PC-9 (cell line): ENCODE measurements around the gene SHBG. TPM values are rescaled to one million over a fixed set of nuclear protein-coding genes. Genes with fewer than 3 reads are reported as not detected.

Experiments
- Bru-seq: library from RNA; stranded (reverse); fragments of 400-500 nt; gene quantifications from one replicate; lab custom pipeline; 2021; lab: Mats Ljungman, UMichigan
- BruChase-seq, 2 experiments: library from RNA; stranded (reverse); fragments of 400-500 nt; gene quantifications; one replicate each; lab custom pipeline; 2021; lab: Mats Ljungman, UMichigan
- BruUV-seq: library from RNA; stranded (reverse); fragments of 400-500 nt; replicated peaks from 2 replicates; lab custom pipeline; 2021; lab: Mats Ljungman, UMichigan
- CTCF ChIA-PET: fragments of 300-600 bp; sonication (Branson Sonifier 250); formaldehyde crosslinking; loops from one replicate; lab custom pipeline; 2022; ENCODE audit warnings: antibody characterized with exemption; lab: Charles Lee
- POLR2A ChIA-PET: fragments of 300-600 bp; sonication (Branson Sonifier 250); formaldehyde crosslinking; loops from one replicate; lab custom pipeline; 2022; ENCODE audit warnings: antibody characterized with exemption; ENCODE audit not compliant: unreplicated experiment; lab: Charles Lee
- DNase-seq, 2 experiments: peaks; one replicate each; pipeline versions ENCODE4 v3.0.0 to v3.0.0-alpha.2; 2015 to 2022; ENCODE audit warnings: mixed read lengths in 1 of 2
- H2AFZ ChIP-seq: fragments of 200-600 bp; sonication (generic); 2 replicates; pipeline ENCODE4 v1.8.1; 2017; ENCODE audit warnings: antibody characterized with exemption
- H3F3A ChIP-seq: fragments of 200-600 bp; sonication (generic); 2 replicates; pipeline ENCODE4 v1.8.1; 2017; ENCODE audit warnings: antibody characterized with exemption, mild to moderate bottlenecking, low read depth; ENCODE audit not compliant: insufficient read depth
- H3K27ac ChIP-seq: fragments of 200-600 bp; sonication (generic); 2 replicates; pipeline ENCODE4 v1.6.1; 2016; ENCODE audit warnings: mixed run types
- H3K27me3 ChIP-seq: fragments of 200-600 bp; sonication (generic); 2 replicates; pipeline ENCODE4 v1.6.1; 2016; ENCODE audit warnings: low read depth, mixed run types; ENCODE audit not compliant: insufficient read depth
- H3K36me3 ChIP-seq: fragments of 200-600 bp; sonication (generic); 2 replicates; pipeline ENCODE4 v1.6.1; 2016; ENCODE audit warnings: low read depth, mixed run types
- H3K4me1 ChIP-seq: fragments of 200-600 bp; sonication (generic); replicated peaks from 2 replicates; pipeline ENCODE4 v1.6.1; 2016; ENCODE audit warnings: mixed run types; ENCODE audit not compliant: insufficient read depth
- H3K4me2 ChIP-seq: fragments of 200-600 bp; sonication (generic); 2 replicates; pipeline ENCODE4 v1.6.1; 2017; ENCODE audit warnings: mixed run types
- H3K4me3 ChIP-seq: fragments of 200-600 bp; sonication (generic); 2 replicates; pipeline ENCODE4 v1.6.1; 2016; ENCODE audit warnings: mixed run types
- H3K79me2 ChIP-seq: fragments of 200-600 bp; sonication (generic); 2 replicates; pipeline ENCODE4 v1.6.1; 2017; ENCODE audit warnings: low read depth, mixed run types
- H3K9me2 ChIP-seq: fragments of 200-600 bp; sonication (generic); 2 replicates; pipeline ENCODE4 v1.8.1; 2017; ENCODE audit warnings: mild to moderate bottlenecking; ENCODE audit not compliant: insufficient read depth
- H3K9me3 ChIP-seq: fragments of 200-600 bp; sonication (generic); 2 replicates; pipeline ENCODE4 v1.8.1; 2016; ENCODE audit warnings: low read depth; ENCODE audit not compliant: insufficient read depth
- H4K20me1 ChIP-seq: fragments of 200-600 bp; sonication (generic); 2 replicates; pipeline ENCODE4 v1.8.1; 2017; ENCODE audit not compliant: insufficient read depth
- CTCF ChIP-seq: fragments of 200-600 bp; sonication (generic); conservative IDR thresholded peaks from 2 replicates; pipeline ENCODE4 v1.6.1; 2017; ENCODE audit warnings: mixed run types, antibody characterized with exemption, mild to moderate bottlenecking, moderate library complexity
- EZH2 ChIP-seq: fragments of 200-600 bp; sonication (generic); IDR thresholded peaks from 2 replicates; pipeline ENCODE4 v1.8.0; 2017; ENCODE audit warnings: antibody characterized with exemption, low read depth
- intact Hi-C: fragments of 100-400 bp; cut with micrococcal nuclease; formaldehyde crosslinking; loops from one replicate; pipeline ENCODE4 v1.10.0; 2022; ENCODE audit not compliant: unreplicated experiment
- long read RNA-seq: library from polyadenylated mRNA; stranded (forward); transcript quantifications from one replicate; pipeline ENCODE4 v2.0.0, GENCODE V29; 2022
- total RNA-seq: library from RNA; stranded (reverse); gene quantifications from 2 replicates; pipeline ENCODE4 v1.2.3, GENCODE V29; 2021

Gene SHBG
- 0.52 and 1.0 TPM in 2 replicates for total RNA-seq
- percentile 25 among the genes with signal in this experiment for Bru-seq, nascent RNA
- percentile 19 among the genes with signal in this experiment for BruChase-seq, experiment 1, labeled RNA remaining after a 2-hour chase
- BruChase-seq, experiment 2, labeled RNA remaining after a 6-hour chase = percentile 30 among the genes with signal in this experiment
- long read RNA-seq, partial matches to known transcripts = 0 of 3 reads
- long read RNA-seq, other reads (novel, unspliced or antisense) = 3 of 3 reads

GRCh38 chr17:7629939-7630571 lies at the start of gene SHBG:
Gene SHBG, plus strand, starts transcription at chr17:7630135. Its CDS starts 38 bp downstream, at chr17:7630173.
- no TSS peak for BruUV-seq
- Histone ChIP-seq H3K4me2 (no peak within 1 kb of the TSS), H3K27ac (no peak within 1 kb of the TSS), H3K27me3 (no peaks in the 10 kb centered on the region), H3K79me2 (no peaks in the 10 kb centered on the region), H3K36me3 (no peaks in the 10 kb centered on the region), H3K9me2 (no peaks in the 10 kb centered on the region), H3F3A (no peaks in the 10 kb centered on the region), H3K4me3 (no peak within 1 kb of the TSS), H3K9me3 (no peaks in the 10 kb centered on the region), H4K20me1 (no peaks in the 10 kb centered on the region), H2AFZ (no peak within 1 kb of the TSS), H3K4me1 (peaks cover 4% of the 10 kb centered on the region; the same call in 1 of the 2 replicates)
- DNase-seq = no peak
- ChIA-PET CTCF (interaction anchor here (0.7 kb wide), 1 partner anchor 21 kb away, joined by 4 read pairs; no protein-coding TSS in a partner anchor), POLR2A (interaction anchor here (0.6 kb wide), 2 partner anchors 57 to 58 kb away, joined by 3 to 8 read pairs; no protein-coding TSS in a partner anchor)
- TF ChIP-seq CTCF = no peak
- no peak for TF ChIP-seq EZH2
- intact Hi-C loops = loop anchor here (5.0 kb wide), 1 partner anchor 57 kb away; the partner anchor contains the start of genes TP53 and WRAP53

GRCh38 chr17:7580604-7581575 lies 49.0 kb upstream of the SHBG start:
- H3K27ac ChIP-seq = no peak overlapping the region; the same call in 1 of the 2 replicates
- peaks cover 31% of the 10 kb centered on the region for H4K20me1 ChIP-seq
- intact Hi-C loops = loop anchor here (10.0 kb wide), 3 partner anchors 274 to 536 kb away; partner anchors contain the start of genes CHD3, CYB5D1, NAA38 and SLC16A11
- BruUV-seq = no TSS peak
- ChIA-PET POLR2A (interaction anchor here (0.6 to 0.7 kb wide), 3 partner anchors 46 to 1808 kb away, joined by 3 to 6 read pairs (median 4); no protein-coding TSS in a partner anchor), CTCF (no interaction called here)
- H3K4me2 ChIP-seq = no peak overlapping the region
- no peak overlapping the region for H2AFZ ChIP-seq
- TF ChIP-seq EZH2 (no peak), CTCF (no peak)
- H3K4me1 ChIP-seq = peaks cover 44% of the 10 kb centered on the region
- DNase-seq = no peak
- H3K9me2 ChIP-seq = no peaks in the 10 kb centered on the region
- peaks cover 15% of the 10 kb centered on the region for H3K36me3 ChIP-seq
- H3K4me3 ChIP-seq = no peak overlapping the region
- peaks cover 40% of the 10 kb centered on the region for H3F3A ChIP-seq
- H3K9me3 ChIP-seq = no peaks in the 10 kb centered on the region
- peaks cover 37% of the 10 kb centered on the region for H3K79me2 ChIP-seq
- H3K27me3 ChIP-seq = no peaks in the 10 kb centered on the region
